Measurements from ENCODE around the gene REV3L. TPM values are rescaled to one million over a fixed set of nuclear protein-coding genes. Genes with fewer than 3 reads are reported as not detected.
"Not testable (repeated sequence)": the region's sequence is repeated elsewhere in the genome, so short reads cannot be mapped to it uniquely, and the experiment has no call there.

REV3L gene
- total RNA-seq, 2 experiments from 2014 or later = 29.2 to 30.0 TPM

DNA sequence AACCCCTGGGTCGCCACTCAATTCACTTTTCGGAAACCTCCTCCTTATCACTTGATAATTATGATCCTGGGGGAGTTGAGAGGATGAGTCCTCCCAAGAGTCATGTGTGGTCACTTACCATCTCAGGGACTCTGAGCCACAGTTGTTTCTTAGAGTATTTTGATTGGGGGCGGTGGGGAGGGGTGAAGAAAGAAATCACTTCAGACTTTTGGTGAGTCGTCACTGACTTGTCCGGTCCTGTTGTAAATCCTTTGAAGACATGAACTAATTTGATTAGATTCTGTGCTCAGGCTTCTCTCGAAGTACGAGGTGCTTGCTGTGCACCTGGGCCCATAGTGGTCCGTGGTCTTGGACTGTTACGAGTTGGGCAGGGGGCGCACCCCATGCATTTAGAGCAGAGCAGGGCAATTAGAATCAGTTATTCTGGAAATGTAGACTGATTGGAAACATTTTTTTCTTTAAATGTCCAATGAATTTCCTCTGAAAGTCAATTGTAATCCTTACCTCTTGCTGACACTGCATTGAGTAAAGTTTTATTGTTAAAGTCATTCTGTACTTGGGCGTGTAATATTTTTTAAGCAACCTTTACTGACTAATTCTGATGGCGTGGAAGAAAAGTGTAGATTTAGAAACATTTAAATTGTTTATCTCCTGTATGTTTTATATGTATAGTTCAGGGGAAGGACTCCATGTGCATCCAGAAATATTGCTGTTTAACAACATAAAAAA is 222.3 kb downstream of the REV3L start:
- POLR2A ChIA-PET = interaction anchor here (2.6 kb wide), 1 partner anchor 218 kb away, joined by 32 read pairs; no protein-coding TSS in a partner anchor
- Mint-ChIP-seq H3K4me3 (peak overlapping the region; percentile 79), H3K27ac (peak overlapping the region; percentile 87), H3K9me3 (ENCODE audit: insufficient read depth) (no peaks in the 10 kb centered on the region), H3K36me3 (ENCODE audit: low read depth) (peaks cover 17% of the 10 kb centered on the region), H3K4me1 (ENCODE audit: low read depth) (peaks cover 30% of the 10 kb centered on the region), H3K27me3 (ENCODE audit: low read depth) (peaks cover 3% of the 10 kb centered on the region)
- no peak for DNase-seq
- CTCF ChIA-PET = interaction anchor here (2.3 kb wide), 1 partner anchor 218 kb away, joined by 13 read pairs; no protein-coding TSS in a partner anchor
- ATAC-seq = no peak

DNA sequence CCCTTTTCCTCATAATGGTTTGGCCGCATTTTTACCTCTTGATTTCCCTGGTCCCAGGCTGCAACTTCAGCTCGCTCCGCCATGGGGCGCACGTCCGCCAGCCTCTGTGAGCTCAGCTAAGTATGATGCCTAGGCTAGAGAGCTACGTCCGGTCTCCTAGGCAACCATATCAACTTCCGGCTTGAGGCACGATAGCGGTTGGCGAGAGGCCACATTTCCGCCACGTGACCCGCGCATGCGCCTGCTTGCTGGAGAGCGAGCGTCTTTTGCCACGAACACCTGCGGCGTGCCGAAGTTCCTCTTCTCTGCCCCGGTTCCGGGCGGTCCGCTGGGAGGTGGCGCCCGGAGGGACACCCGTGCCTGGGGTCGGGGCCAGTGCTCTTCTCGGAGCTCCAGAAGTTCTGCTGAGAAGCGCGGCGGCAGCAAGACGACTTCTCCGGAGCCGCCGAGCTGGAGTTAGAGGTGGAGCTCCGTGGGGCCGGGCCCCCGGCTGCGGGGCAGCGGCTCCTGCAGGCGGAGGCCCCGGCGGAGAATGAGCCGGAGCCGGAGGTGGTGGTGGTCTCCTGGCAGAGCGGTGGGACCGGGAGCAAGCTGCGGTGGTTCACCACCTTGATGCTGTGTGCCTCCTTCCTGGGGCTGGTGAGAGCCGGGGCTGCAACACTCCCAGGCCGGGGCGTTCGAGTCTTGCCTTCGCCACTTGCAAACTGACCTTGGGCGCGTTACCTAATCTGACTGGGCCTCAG is 223.8 kb downstream of the REV3L start:
- Mint-ChIP-seq H3K27me3 (ENCODE audit: low read depth) (peaks cover 3% of the 10 kb centered on the region), H3K4me1 (ENCODE audit: low read depth) (peaks cover 30% of the 10 kb centered on the region), H3K4me3 (peak overlapping the region; percentile 79), H3K36me3 (ENCODE audit: low read depth) (peaks cover 13% of the 10 kb centered on the region), H3K9me3 (ENCODE audit: insufficient read depth) (no peaks in the 10 kb centered on the region), H3K27ac (peak overlapping the region; percentile 87)
- ATAC-seq (peak; percentile 96), DNase-seq (peak; percentile 99)
- ChIA-PET CTCF (interaction anchor here (0.7 to 2.3 kb wide), 90 partner anchors 9 to 904 kb away, joined by 3 to 129 read pairs (median 4); partner anchors contain the start of genes CDK19, REV3L, RPF2 and TRAF3IP2), POLR2A (interaction anchor here (0.6 to 2.6 kb wide), 20 partner anchors 11 to 1619 kb away, joined by 3 to 32 read pairs (median 3); partner anchors contain the start of genes CDK19, FAM229B, GTF3C6 and REV3L)

DNA sequence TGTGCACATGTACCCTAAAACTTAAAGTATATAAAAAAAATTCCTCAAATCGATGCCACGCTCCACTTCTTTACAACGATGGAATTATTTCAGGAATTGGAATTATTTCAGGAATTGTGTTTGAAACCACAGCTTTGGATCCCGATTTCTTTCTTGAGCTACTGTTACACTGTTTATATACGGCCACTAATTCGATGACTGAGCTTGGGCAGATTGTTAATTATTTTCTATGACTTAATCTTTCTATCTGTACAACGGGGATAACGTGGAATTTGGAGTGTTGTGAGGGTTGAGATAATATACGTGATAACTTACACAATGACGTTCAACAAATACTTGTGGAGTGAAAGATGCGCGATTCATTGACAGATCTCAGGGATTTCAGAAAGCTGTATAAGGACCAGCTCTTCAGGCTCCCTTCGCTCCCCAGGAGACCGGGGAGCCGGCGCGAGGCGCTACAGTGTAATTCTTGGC is 224.4 kb downstream of the REV3L start:
- H3K27ac Mint-ChIP-seq = peak overlapping the region; percentile 87
- H3K9me3 Mint-ChIP-seq (ENCODE audit: insufficient read depth) = no peaks in the 10 kb centered on the region
- CTCF ChIA-PET = interaction anchor here (0.7 to 2.3 kb wide), 89 partner anchors 8 to 905 kb away, joined by 3 to 129 read pairs (median 4); partner anchors contain the start of genes CDK19, REV3L, RPF2 and TRAF3IP2
- H3K4me3 Mint-ChIP-seq = peak overlapping the region; percentile 79
- DNase-seq (no peak), ATAC-seq (no peak)
- peaks cover 30% of the 10 kb centered on the region for H3K4me1 Mint-ChIP-seq (ENCODE audit: low read depth)
- peaks cover 7% of the 10 kb centered on the region for H3K36me3 Mint-ChIP-seq (ENCODE audit: low read depth)
- POLR2A ChIA-PET = interaction anchor here (0.6 to 2.6 kb wide), 17 partner anchors 17 to 1618 kb away, joined by 3 to 32 read pairs (median 3); partner anchors contain the start of genes CDK19, FAM229B, GTF3C6 and REV3L
- H3K27me3 Mint-ChIP-seq (ENCODE audit: low read depth) = peaks cover 7% of the 10 kb centered on the region

DNA sequence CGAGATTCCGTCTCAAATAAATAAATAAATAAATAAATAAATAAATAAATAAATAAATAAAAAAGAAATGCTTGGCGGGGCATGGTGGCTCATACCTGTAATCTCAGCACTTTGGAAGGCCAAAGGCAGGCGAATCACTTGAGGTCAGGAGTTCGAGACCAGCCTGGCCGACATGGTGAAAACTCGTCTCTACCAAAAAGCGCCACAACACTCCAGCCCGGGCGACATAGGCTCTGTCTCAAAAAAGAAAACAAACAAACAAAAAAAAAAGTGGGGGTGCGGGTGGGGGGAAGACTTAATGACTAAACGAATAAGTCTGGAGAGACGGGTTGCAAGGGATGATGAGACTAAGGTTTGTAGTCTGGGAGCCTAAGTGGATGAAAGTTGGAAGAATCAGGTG is 225.0 kb downstream of the REV3L start:
- POLR2A ChIA-PET = interaction anchor here (1.5 to 2.6 kb wide), 4 partner anchors 221 to 347 kb away, joined by 5 to 32 read pairs (median 14); partner anchors contain the start of genes GTF3C6, REV3L and TRAF3IP2
- no peak overlapping the region for H3K27ac Mint-ChIP-seq
- H3K4me3 Mint-ChIP-seq = no peak overlapping the region
- CTCF ChIA-PET = interaction anchor here (0.8 to 2.3 kb wide), 18 partner anchors 7 to 784 kb away, joined by 3 to 129 read pairs (median 8); partner anchors contain the start of genes REV3L and TRAF3IP2
- no peaks in the 10 kb centered on the region for H3K9me3 Mint-ChIP-seq (ENCODE audit: insufficient read depth)
- ATAC-seq (no peak), DNase-seq (no peak)
- peaks cover 6% of the 10 kb centered on the region for H3K36me3 Mint-ChIP-seq (ENCODE audit: low read depth)
- H3K4me1 Mint-ChIP-seq (ENCODE audit: low read depth) = peaks cover 30% of the 10 kb centered on the region
- H3K27me3 Mint-ChIP-seq (ENCODE audit: low read depth) = peaks cover 8% of the 10 kb centered on the region

DNA sequence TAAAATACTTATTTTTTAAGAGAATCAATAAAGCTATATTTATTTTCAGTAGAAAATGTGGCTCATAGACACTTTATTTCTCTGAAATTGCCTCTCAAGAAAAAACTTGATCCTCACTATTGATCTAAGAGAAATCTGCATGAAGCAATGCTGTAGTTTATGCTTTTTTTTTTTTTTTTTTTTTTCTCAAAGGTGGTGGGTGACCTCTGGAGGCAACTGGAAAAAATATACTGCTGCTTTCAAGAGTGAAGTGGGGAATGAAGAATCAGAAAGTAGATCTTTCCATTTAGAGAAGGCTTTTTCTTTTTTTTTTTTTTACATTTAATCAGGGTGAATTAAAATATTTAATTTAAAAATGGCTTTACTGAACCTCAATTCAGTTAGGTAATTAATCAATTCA is 226.4 kb downstream of the REV3L start:
- Mint-ChIP-seq H3K36me3 (ENCODE audit: low read depth) (no peaks in the 10 kb centered on the region), H3K27ac (no peak overlapping the region), H3K27me3 (ENCODE audit: low read depth) (peaks cover 8% of the 10 kb centered on the region), H3K4me1 (ENCODE audit: low read depth) (peaks cover 23% of the 10 kb centered on the region), H3K9me3 (ENCODE audit: insufficient read depth) (no peaks in the 10 kb centered on the region), H3K4me3 (no peak overlapping the region)
- POLR2A ChIA-PET = no interaction called here
- DNase-seq (no peak), ATAC-seq (no peak)
- CTCF ChIA-PET = no interaction called here

DNA sequence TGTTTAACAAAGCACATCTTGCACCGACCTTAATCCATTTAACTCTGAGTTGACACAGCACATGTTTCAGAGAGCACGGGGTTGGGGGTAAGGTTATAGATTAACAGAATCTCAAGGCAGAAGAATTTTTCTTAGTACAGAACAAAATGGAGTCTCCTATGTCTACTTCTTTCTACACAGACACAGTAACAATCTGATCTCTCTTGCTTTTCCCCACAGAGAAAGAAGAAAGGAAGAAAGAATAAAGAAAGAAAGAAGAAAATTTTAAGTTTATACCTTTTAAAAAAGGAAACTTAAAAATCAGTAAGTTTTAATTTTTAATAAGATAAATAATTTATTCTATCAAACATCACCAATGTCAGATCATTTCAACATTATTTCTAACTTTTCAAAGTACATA is 227.2 kb downstream of the REV3L start:
- H3K36me3 Mint-ChIP-seq (ENCODE audit: low read depth); H3K27me3 Mint-ChIP-seq (ENCODE audit: low read depth); H3K9me3 Mint-ChIP-seq (ENCODE audit: insufficient read depth); H3K4me3 Mint-ChIP-seq; CTCF ChIA-PET; ATAC-seq; H3K27ac Mint-ChIP-seq; DNase-seq; POLR2A ChIA-PET: not testable (repeated sequence)
- H3K4me1 Mint-ChIP-seq (ENCODE audit: low read depth) = peaks cover 18% of the 10 kb centered on the region

DNA sequence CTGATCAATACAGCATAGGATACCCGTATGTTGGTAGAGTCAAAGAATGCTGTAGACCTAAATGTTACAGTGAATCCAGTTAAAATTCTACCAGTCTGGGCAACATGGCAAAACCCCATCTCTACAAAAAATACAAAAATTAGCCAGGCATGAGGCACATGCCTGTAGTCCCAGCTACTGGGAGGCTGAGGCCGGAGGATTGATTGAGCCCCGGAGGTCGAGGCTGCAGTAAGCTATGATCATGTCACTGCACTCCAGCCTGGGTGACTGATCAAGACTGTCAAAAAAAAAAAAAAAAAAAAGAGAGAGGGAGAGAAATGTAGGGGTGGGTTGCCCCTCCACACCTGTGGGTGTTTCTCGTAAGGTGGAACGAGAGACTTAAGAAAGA is 228.2 kb downstream of the REV3L start:
- DNase-seq (no peak), ATAC-seq (no peak)
- Mint-ChIP-seq H3K4me3 (no peak overlapping the region), H3K27me3 (ENCODE audit: low read depth) (peaks cover 8% of the 10 kb centered on the region), H3K9me3 (ENCODE audit: insufficient read depth) (no peaks in the 10 kb centered on the region), H3K27ac (no peak overlapping the region), H3K36me3 (ENCODE audit: low read depth) (no peaks in the 10 kb centered on the region), H3K4me1 (ENCODE audit: low read depth) (peaks cover 9% of the 10 kb centered on the region)
- POLR2A ChIA-PET = no interaction called here
- CTCF ChIA-PET = interaction anchor here (0.5 kb wide), 1 partner anchor 175 kb away, joined by 3 read pairs; no protein-coding TSS in a partner anchor

DNA sequence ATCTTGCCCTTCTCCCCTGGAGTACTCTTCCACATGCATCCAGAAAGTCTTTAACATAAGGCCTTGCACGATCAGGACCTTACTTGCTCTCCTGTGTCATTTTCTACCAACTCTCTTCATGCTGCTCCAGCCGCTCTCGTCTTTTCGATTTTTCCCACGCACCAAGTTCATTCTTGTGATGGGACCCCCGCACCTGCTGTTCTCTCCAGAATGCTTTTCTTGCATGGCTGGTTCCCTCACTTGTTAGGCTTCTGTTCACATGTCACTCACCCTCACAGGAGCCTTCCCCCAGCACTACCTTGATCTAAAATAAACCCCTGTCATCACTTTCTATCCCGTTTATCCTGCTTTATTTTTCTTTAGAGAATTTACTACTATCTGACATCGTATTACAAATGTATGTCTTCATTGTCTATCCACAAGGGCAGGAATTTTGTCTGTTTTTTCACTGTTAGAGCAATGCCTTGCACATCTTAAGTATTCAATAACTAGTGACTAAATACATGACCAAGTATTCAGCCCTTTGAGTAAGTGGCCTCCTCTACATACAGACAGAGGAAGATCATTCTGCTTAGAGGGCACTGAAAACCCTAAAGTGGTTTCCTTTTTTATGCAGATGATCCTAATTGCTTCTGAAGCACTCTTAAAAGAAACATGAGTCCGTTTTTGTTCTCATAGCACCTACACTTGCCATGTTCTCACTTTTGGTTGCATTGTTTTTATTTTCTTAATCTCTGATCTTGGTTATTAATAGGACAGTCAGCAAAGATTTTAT is 228.8 kb downstream of the REV3L start:
- H3K4me1 Mint-ChIP-seq (ENCODE audit: low read depth) = peaks cover 6% of the 10 kb centered on the region
- no peaks in the 10 kb centered on the region for H3K9me3 Mint-ChIP-seq (ENCODE audit: insufficient read depth)
- no peak for ATAC-seq
- DNase-seq = no peak
- H3K27ac Mint-ChIP-seq = no peak overlapping the region
- peaks cover 8% of the 10 kb centered on the region for H3K27me3 Mint-ChIP-seq (ENCODE audit: low read depth)
- ChIA-PET POLR2A (no interaction called here), CTCF (no interaction called here)
- H3K36me3 Mint-ChIP-seq (ENCODE audit: low read depth) = no peaks in the 10 kb centered on the region
- H3K4me3 Mint-ChIP-seq = no peak overlapping the region

DNA sequence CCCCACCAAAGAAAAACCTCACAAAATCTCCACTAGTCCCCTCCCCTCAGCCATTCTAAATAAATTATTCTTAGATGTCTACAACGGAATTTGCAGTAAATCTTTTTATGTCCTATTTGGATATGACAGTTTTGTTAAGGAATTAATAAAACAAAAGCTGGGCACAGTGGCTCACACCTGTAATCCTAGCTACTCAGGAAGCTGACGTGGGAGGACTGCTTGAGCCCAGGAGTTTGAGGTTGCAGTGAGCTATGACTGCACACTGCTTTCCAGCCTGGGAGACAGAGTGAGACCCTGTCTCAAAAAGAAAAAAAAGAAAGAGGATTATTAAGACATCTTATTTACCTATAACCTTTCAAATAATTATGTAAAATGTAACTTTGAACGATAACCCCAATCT is 230.3 kb downstream of the REV3L start:
- H3K36me3 Mint-ChIP-seq (ENCODE audit: low read depth) = no peaks in the 10 kb centered on the region
- no peak overlapping the region for H3K27ac Mint-ChIP-seq
- H3K9me3 Mint-ChIP-seq (ENCODE audit: insufficient read depth) = no peaks in the 10 kb centered on the region
- H3K27me3 Mint-ChIP-seq (ENCODE audit: low read depth) = peaks cover 8% of the 10 kb centered on the region
- ChIA-PET CTCF (no interaction called here), POLR2A (no interaction called here)
- no peak overlapping the region for H3K4me3 Mint-ChIP-seq
- ATAC-seq (no peak), DNase-seq (no peak)
- no peaks in the 10 kb centered on the region for H3K4me1 Mint-ChIP-seq (ENCODE audit: low read depth)

DNA sequence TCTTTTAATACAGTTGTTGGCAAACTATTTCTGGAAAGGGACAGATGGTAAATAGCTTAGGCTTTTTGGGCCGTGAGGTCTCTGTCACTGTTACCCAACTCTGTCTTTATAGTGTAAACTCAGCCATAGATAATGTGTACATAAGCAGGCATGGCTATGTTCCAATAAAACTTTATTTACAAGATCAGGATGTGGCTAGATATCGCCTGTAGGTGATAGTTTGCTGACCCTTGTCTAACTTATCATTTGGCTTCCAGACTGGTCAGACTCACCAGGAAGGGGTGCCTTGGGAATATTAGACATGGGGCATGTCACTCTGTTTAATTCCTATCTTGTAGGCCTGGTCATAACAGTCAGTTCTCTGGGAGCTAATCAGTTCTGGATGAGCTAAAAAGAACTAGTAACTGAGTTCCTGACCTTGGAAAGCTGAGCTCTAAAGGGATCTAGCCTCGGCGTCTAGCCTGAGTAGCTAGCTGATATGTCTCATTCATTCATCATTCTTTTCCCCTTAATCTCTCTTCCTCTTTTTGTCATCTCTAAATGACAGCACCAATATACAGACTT is 232.1 kb downstream of the REV3L start:
- H3K36me3 Mint-ChIP-seq (ENCODE audit: low read depth) = no peaks in the 10 kb centered on the region
- H3K9me3 Mint-ChIP-seq (ENCODE audit: insufficient read depth) = no peaks in the 10 kb centered on the region
- CTCF ChIA-PET = interaction anchor here (1.0 to 2.3 kb wide), 4 partner anchors 8 to 355 kb away, joined by 3 to 13 read pairs (median 4); partner anchors contain the start of gene TRAF3IP2
- no peak overlapping the region for H3K27ac Mint-ChIP-seq
- peaks cover 5% of the 10 kb centered on the region for H3K27me3 Mint-ChIP-seq (ENCODE audit: low read depth)
- no peaks in the 10 kb centered on the region for H3K4me1 Mint-ChIP-seq (ENCODE audit: low read depth)
- ATAC-seq (no peak), DNase-seq (no peak)
- POLR2A ChIA-PET = no interaction called here
- H3K4me3 Mint-ChIP-seq = no peak overlapping the region
